H7 (cell line): ENCODE results near the gene STPG1. TPM values are rescaled to one million over a fixed set of nuclear protein-coding genes. Genes with fewer than 3 reads are reported as not detected.

Source experiments
- DNase-seq: peaks from one replicate; pipeline ENCODE4 v3.0.0; 2012
- H3K27me3 ChIP-seq: 2 replicates; pipeline ENCODE4 v1.6.0; 2011; ENCODE audit warnings: mild to moderate bottlenecking, low read length; ENCODE audit not compliant: control insufficient read depth, insufficient read depth
- H3K36me3 ChIP-seq: replicated peaks from 2 replicates; pipeline ENCODE4 v1.5.1; 2011; ENCODE audit warnings: low read length; ENCODE audit not compliant: control insufficient read depth, insufficient read depth
- H3K4me3 ChIP-seq: 2 replicates; pipeline ENCODE4 v1.5.1; 2011; ENCODE audit warnings: low read depth, mild to moderate bottlenecking, control low read depth, low read length, moderate library complexity; ENCODE audit not compliant: insufficient read depth
- total RNA-seq: library from RNA; depleted of rRNA; stranded (reverse); fragments of >200 nt; shearing (Covaris generic); gene quantifications from 2 replicates; pipeline ENCODE4 v1.2.3, GENCODE V29; 2014

Gene STPG1
- total RNA-seq, 1 experiment from 2014 or later: 13.8 TPM

DNA sequence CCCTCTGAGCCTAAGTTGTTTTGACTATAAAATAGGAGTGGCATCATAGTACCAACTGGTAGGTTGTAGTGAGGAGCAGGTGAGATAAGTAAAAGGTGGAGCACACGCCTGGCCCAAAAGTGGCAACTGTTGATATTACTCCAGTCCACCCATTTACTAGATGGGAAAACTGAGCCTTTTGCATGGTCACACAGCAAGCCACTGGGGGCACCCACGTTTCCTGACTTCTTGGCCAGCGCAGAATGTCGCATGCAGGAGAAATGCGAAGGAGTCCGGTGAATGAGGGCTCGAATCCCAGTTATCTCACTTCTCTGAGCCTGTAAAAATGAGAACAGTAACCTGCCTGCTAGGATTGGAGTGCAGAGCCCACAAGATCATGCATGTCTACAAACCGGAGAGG is 73.6 kb downstream of the STPG1 start:
- DNase-seq: no peak
- Histone ChIP-seq H3K4me3 (no peak overlapping the region), H3K36me3 (no peaks in the 10 kb centered on the region), H3K27me3 (no peaks in the 10 kb centered on the region)

- H3K4me3 ChIP-seq: no peak overlapping the region
- DNase-seq: no peak
- H3K36me3 ChIP-seq: no peaks in the 10 kb centered on the region
- no peaks in the 10 kb centered on the region for H3K27me3 ChIP-seq
Measured at GRCh38 chr1:24338447-24338846, 75.1 kb downstream of the STPG1 start.

- no peak overlapping the region for H3K4me3 ChIP-seq
- no peaks in the 10 kb centered on the region for H3K27me3 ChIP-seq
- DNase-seq: no peak
- H3K36me3 ChIP-seq: no peaks in the 10 kb centered on the region
Measured at GRCh38 chr1:24337455-24337854, 76.1 kb downstream of the STPG1 start.

DNA sequence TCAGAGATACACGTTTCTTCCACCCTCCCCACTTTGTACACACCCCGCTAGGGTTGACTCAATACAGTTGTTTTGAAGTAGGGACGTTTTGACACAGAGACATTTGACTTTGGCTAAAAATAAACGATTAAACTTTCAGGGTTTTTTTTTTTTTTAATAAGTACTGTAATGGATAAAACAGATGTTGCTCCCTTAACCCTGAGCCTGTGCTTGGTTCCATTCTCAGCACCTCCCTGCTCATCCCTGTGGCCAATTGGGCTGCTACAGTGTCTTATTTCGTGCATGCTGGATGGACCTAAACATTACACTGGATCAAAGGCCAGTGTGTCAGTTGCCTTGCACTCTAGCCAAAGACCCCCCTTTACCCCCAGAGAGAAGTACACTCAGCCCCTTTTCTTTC is 77.5 kb downstream of the STPG1 start:
- Histone ChIP-seq H3K36me3 (no peaks in the 10 kb centered on the region), H3K27me3 (no peaks in the 10 kb centered on the region), H3K4me3 (no peak overlapping the region)
- no peak for DNase-seq

DNA sequence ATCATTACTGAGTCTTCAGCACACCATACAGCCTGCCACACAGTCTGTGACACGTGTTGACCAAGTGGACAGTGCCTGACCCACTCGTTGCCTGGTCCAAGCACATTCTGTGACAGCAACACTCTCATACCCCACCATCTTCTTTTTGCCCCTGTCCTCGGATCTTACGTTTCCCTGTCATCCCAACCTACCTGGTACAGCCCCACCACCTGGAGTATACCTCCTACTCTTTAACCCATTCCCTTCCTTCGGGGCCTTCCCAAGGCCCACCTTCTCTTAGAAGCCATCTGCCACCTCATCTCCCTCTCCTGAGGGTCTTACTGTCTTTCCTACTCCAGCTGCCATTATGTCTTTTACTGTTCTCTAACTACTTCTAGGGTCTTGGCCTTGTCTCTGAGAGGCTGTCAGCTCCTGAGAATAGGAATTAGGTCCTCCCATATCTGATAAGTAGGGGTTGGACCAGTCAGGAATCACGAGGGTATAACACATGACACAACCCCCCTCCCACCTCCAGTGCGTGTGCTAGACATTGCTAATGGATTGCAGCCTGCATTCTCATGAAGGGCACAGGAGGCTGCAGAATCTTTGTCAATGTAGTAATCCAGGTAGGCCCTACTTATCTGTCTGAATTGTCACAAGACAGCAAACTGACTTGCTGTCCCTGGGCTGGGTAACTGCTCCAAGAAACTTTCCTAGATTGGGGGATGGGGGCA is 81.5 kb downstream of the STPG1 start:
- no peaks in the 10 kb centered on the region; the same call in 1 of the 2 replicates for H3K27me3 ChIP-seq
- H3K4me3 ChIP-seq: no peak overlapping the region
- no peak for DNase-seq
- no peaks in the 10 kb centered on the region for H3K36me3 ChIP-seq

GRCh38 chr1:24329797-24330543 is 83.6 kb downstream of the STPG1 start:
- Histone ChIP-seq H3K4me3 (no peak overlapping the region), H3K27me3 (no peaks in the 10 kb centered on the region; the same call in 1 of the 2 replicates), H3K36me3 (no peaks in the 10 kb centered on the region)
- DNase-seq: no peak

DNA sequence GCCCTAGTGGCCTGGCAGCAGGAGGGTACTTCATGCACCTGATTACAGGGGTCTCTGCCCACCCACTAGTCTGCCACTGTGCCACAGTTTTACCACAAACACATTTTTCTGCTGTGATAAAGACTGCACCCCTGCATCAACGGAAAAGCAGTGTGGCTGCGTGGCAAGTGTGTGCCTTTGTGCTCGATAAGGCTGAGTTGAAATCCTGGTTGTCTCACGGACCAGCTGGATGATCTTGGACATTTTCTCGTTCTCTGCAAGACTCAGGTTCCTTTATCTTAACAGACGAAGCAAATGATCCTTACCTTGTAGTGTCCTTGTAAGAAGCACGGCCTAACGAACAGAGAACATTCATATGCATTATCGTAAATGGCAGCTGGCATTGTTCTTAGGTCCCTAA is 84.3 kb downstream of the STPG1 start:
- no peaks in the 10 kb centered on the region; the same call in 1 of the 2 replicates for H3K27me3 ChIP-seq
- H3K36me3 ChIP-seq: no peaks in the 10 kb centered on the region
- no peak for DNase-seq
- no peak overlapping the region for H3K4me3 ChIP-seq

DNA sequence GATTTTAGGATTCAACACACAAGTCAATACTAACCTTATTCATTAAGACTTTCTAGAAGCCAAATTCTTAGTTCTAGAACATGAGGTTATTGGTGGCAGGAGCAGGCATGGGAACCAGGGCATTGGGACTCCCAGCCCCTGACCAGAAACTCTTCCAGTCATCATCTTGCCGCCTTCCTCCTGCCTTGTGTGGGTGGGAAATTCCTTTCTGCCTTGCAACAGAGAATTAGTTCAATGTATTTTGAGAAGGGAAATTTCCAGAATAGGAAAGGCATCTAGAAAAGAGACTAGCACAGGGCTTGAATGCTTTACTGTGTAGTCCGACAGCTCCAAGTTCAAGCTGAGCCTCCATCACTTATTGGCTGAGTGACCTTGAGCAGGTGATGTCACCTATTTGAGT is 85.7 kb downstream of the STPG1 start:
- H3K36me3 ChIP-seq: no peaks in the 10 kb centered on the region
- no peak for DNase-seq
- H3K27me3 ChIP-seq: peaks cover 2% of the 10 kb centered on the region
- no peak overlapping the region for H3K4me3 ChIP-seq

DNA sequence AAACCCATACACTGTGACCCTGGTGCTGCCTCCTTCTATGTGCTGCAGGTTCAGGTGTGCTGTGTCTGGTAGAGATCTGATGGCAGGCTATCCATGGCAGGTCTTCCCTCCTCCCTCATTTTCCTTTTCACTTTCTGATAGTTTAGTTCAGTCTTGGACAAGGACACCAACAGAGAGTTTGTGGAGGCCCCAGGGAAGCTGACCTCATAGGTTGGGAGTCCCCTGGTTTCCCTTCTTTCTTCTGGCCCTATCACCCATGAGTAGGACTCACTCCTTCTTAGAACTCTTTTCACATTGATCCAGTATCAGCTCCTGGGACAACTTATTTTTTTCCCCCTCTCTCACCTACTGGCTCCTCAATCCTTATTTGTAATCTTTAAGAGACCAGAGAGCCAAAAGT is 86.1 kb downstream of the STPG1 start:
- Histone ChIP-seq H3K36me3 (no peaks in the 10 kb centered on the region), H3K4me3 (no peak overlapping the region), H3K27me3 (peaks cover 5% of the 10 kb centered on the region)
- DNase-seq: no peak

- Histone ChIP-seq H3K27me3 (peaks cover 17% of the 10 kb centered on the region), H3K36me3 (no peaks in the 10 kb centered on the region), H3K4me3 (no peak overlapping the region)
- DNase-seq: no peak
Measured at GRCh38 chr1:24325587-24326449, 87.8 kb downstream of the STPG1 start.

DNA sequence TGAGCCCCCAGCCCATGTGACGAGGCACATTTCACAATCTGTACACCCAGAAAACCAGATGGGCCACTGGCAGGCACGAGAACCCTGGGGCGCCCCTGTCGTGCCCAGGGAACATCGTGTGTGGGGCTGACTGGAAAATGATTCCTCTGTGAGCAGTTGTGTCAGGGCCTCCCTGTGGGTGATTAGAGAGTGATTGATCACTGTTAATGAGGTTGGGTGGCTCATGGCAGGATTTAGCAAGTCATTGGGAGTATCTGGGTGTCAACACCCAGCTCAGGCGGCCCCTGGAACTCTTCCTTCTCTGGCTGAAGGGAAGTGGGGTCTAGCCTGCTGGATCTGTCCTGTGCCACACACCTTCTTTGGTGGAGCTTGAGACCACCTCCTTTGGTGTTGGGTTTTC is 88.7 kb downstream of the STPG1 start:
- peaks cover 25% of the 10 kb centered on the region for H3K27me3 ChIP-seq
- no peak for DNase-seq
- no peak overlapping the region for H3K4me3 ChIP-seq
- H3K36me3 ChIP-seq: no peaks in the 10 kb centered on the region

DNA sequence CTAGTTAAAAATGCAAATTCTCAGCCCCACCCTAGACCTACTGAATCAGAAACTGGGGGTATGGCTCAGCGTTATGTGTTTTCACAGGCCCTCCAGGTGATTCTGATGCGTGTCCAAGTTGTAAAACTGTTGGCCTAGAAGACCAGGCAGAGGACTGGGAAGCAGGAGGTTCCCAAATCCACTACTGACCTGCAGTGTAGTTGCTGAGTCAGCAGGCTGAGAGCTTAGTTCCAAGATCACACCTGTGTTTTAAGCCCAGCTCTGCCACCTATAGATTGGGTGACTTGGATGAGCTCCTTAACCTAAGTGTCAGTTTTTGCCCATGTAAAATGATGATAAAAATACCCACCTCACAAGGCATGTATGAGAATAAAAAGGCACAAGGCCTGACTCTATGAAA is 90.3 kb downstream of the STPG1 start:
- Histone ChIP-seq H3K27me3 (peaks cover 27% of the 10 kb centered on the region), H3K36me3 (no peaks in the 10 kb centered on the region), H3K4me3 (no peak overlapping the region)
- no peak for DNase-seq

DNA sequence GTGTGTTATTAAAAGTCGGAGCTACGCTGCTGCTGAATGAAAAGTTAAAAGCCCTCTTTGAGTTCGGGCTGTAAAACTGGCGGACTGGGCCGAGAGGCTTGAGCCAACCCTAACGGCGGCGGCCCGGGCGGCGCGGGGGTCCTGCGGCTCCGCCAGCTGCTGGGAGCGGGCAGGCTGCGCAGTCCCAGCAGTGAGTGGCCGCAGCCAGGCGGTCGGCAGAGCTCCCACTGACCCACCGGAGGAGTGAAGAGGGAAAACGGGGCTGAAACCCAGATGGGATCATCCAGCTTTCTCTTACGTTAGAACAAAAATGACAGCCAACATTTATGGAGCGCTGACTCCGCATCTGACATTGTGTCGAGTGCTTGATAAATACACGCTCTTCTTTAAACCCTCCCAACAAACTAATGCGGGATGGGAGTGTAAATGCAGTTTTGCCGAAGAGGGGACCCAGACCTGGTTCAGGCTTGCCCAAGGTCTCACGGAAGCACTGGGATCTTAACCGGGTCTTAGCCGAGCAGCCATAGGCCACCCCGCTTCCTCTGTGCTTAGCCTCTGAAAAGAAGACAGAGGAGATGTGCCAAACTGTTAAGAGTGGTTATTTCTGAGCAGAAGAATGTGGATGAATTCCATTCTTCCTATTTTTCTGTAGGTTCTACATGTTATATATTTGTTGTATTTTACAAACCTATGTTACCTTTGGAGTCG is 91.0 kb downstream of the STPG1 start:
- Histone ChIP-seq H3K27me3 (peaks cover 27% of the 10 kb centered on the region), H3K4me3 (peak overlapping the region; percentile 53), H3K36me3 (no peaks in the 10 kb centered on the region)
- peak; percentile 84 for DNase-seq
